Peyer's patch (tissue), 4 donors: ENCODE results near the gene TTYH2. TPM values are rescaled to one million over a fixed set of nuclear protein-coding genes. Genes with fewer than 3 reads are reported as not detected.

Experiments
- DNase-seq, 3 donors: peaks; one replicate each; pipeline ENCODE4 v3.0.0-alpha.2; 2017 to 2019
- H3K27ac ChIP-seq, 4 donors: fragments of 200-600 bp; sonication (generic); one replicate each; pipeline ENCODE4 v1.5.1; 2016 to 2019
- H3K27me3 ChIP-seq, 2 donors: fragments of 200-600 bp; sonication (generic); one replicate each; pipeline ENCODE4 v1.5.1; 2019
- H3K36me3 ChIP-seq, 3 donors: fragments of 200-600 bp; sonication (generic); one replicate each; pipeline ENCODE4 v1.5.1; 2016 to 2019
- H3K4me1 ChIP-seq, 4 donors: fragments of 200-600 bp; sonication (generic); one replicate each; pipeline ENCODE4 v1.5.1; 2016 to 2019
- H3K4me3 ChIP-seq, 4 donors: fragments of 200-600 bp; sonication (generic); 1 replicate in 3 of 4; 2 replicates in 1 of 4; pipeline ENCODE4 v1.5.1; 2016 to 2019; ENCODE audit warnings: mild to moderate bottlenecking in 1 of 4
- H3K9me3 ChIP-seq, 4 donors: fragments of 200-600 bp; sonication (generic); one replicate each; pipeline ENCODE4 v1.5.1; 2016 to 2019; ENCODE audit warnings: mild to moderate bottlenecking in 1 of 4
- POLR2A ChIP-seq, 2 donors: fragments of 450-650 bp; IDR thresholded peaks; one replicate each; pipeline ENCODE4 v1.5.1; 2017; ENCODE audit warnings: antibody characterized with exemption in 2 of 2, mild to moderate bottlenecking in 2 of 2, moderate library complexity in 2 of 2
- total RNA-seq, 4 donors: library from RNA; depleted of rRNA; stranded (reverse); fragments of >200 nt; gene quantifications; one replicate each; pipeline ENCODE4 v1.1.0, GENCODE V29; 2016
- TF ChIP-seq, protein P1 (sequence below), 6 experiments: fragments of 450-650 bp in 4 of 6; fragments of 200-600 bp in 2 of 6; sonication (generic) in 1 of 6; IDR thresholded peaks; one replicate each; pipeline ENCODE4 v1.5.1; 2017 to 2019; ENCODE audit warnings: antibody characterized with exemption in 6 of 6, mild to moderate bottlenecking in 3 of 6, moderate library complexity in 1 of 6

The TTYH2 gene
- total RNA-seq, 4 donors from 2014 or later = 1.2 to 24.8 (median 3.1) TPM

DNA sequence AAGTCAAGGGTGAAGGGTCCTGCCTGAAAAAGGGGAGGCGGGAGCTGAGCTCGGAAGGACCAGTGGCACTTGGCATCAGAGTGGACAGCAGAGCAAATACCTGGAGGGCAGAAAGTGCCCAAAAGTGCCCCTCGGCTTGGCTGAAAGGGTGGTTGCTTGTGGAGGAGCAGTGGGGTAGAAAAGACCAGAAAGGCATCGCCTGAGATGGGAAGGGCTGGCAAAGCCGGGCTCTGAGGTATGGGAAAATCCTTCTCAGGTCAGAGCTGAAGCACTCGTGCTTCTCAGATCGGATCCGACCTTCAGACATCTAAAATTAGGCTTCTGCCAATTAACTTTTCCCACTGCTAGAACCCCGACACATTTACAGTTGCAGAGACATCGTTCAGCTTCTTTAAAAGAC, 11.4 kb upstream of the TTYH2 start:
- TF ChIP-seq, protein P1, sequence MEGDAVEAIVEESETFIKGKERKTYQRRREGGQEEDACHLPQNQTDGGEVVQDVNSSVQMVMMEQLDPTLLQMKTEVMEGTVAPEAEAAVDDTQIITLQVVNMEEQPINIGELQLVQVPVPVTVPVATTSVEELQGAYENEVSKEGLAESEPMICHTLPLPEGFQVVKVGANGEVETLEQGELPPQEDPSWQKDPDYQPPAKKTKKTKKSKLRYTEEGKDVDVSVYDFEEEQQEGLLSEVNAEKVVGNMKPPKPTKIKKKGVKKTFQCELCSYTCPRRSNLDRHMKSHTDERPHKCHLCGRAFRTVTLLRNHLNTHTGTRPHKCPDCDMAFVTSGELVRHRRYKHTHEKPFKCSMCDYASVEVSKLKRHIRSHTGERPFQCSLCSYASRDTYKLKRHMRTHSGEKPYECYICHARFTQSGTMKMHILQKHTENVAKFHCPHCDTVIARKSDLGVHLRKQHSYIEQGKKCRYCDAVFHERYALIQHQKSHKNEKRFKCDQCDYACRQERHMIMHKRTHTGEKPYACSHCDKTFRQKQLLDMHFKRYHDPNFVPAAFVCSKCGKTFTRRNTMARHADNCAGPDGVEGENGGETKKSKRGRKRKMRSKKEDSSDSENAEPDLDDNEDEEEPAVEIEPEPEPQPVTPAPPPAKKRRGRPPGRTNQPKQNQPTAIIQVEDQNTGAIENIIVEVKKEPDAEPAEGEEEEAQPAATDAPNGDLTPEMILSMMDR (IDR thresholded peaks at IDR 0.05) = no peak
- no peak for TF ChIP-seq POLR2A (IDR thresholded peaks at IDR 0.05)
- H3K4me3 ChIP-seq = no peak overlapping the region
- H3K9me3 ChIP-seq = no peaks in the 10 kb centered on the region
- H3K27ac ChIP-seq = no peak overlapping the region
- no peak for DNase-seq
- no peaks in the 10 kb centered on the region for H3K27me3 ChIP-seq
- peaks cover 0 to 14% (median 0%) of the 10 kb centered on the region in 3 donors for H3K36me3 ChIP-seq
- H3K4me1 ChIP-seq = peaks cover 0 to 54% (median 17%) of the 10 kb centered on the region in 4 donors

DNA sequence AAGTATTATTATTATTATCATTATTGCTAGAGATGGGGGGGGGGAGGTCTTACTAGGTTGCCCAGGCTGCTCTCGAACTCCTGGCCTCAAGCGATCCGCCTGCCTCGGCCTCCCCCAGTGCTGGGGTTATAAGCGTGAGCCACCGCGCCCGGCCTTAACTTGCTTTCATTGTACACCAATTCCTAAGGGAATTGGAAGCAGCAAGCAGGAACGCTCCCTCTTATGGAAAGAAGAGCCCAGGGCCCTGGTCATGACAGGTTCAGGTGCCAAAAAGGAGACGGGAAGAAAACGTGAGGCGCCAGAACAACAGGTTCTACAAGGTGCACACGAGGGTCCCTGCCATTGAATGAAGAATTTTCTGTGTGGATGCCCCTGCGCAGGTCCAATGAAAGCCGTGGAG, 10.4 kb upstream of the TTYH2 start:
- DNase-seq = no peak
- peaks cover 0 to 63% (median 17%) of the 10 kb centered on the region in 4 donors for H3K4me1 ChIP-seq
- no peaks in the 10 kb centered on the region for H3K27me3 ChIP-seq
- no peaks in the 10 kb centered on the region for H3K9me3 ChIP-seq
- peak overlapping the region in 2 of 4 donors; percentile 90 to 91 for H3K4me3 ChIP-seq
- TF ChIP-seq POLR2A (IDR thresholded peaks at IDR 0.05) = no peak
- TF ChIP-seq, protein P1 (IDR thresholded peaks at IDR 0.05) = no peak
- no peak overlapping the region for H3K27ac ChIP-seq
- peaks cover 0 to 23% (median 0%) of the 10 kb centered on the region in 3 donors for H3K36me3 ChIP-seq

DNA sequence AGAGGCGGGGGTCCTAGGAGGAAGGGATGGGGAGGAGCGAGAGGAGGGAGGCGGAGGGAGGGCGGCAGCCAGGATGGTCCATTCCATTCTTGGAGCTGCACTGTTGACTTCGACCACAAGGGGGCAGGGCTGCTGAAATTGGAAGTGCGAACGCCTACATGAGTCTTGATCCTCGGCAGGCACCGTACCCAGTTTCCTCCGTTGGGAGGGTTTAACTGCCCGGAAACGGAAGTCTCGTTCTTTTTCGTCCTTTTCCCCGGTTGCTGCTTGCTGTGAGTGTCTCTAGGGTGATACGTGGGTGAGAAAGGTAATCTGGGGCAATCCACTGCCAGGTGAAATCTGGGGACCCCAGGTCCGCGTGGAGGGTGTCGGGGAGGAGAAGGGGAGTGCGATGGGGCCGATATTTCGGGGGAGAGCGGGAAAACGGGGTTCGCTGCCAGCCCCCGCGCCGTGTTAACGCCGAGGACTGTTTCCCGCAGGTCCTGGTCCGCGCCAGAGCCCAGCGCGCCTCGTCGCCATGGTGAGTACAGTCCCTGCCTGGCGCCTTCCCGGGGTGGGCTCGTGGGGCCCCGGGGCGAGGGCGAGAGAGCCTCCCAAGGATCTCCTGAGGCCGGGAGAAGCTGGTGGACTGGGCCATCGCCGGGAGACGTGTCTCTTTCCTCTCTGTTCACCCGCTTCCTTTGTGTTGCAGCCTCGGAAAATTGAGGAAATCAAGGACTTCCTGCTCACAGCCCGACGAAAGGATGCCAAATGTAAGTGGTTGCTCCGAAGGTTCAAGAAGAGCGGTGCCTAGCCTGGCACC, 9.7 kb upstream of the TTYH2 start, which contains the start of gene RPL38:
RPL38 (plus strand) TSS at position 240 of the 802 bp plus-strand sequence; CDS start at position 518, 278 bp downstream.
- Histone ChIP-seq H3K4me1 (peaks cover 0 to 67% (median 17%) of the 10 kb centered on the region in 4 donors), H3K4me3 (peak within 1 kb of the TSS; percentile 77 to 92 (median 90)), H3K27ac (peak within 1 kb of the TSS; percentile 76 to 88 (median 84)), H3K9me3 (no peaks in the 10 kb centered on the region), H3K36me3 (peaks cover 0 to 30% (median 0%) of the 10 kb centered on the region in 3 donors), H3K27me3 (no peaks in the 10 kb centered on the region)
- peak; percentile 93 to 98 (median 97) for DNase-seq
- peak; percentile 67 to 87 for TF ChIP-seq POLR2A (IDR thresholded peaks at IDR 0.05)
- TF ChIP-seq, protein P1 (IDR thresholded peaks at IDR 0.05) = peak; percentile 95 to 100 (median 97)

DNA sequence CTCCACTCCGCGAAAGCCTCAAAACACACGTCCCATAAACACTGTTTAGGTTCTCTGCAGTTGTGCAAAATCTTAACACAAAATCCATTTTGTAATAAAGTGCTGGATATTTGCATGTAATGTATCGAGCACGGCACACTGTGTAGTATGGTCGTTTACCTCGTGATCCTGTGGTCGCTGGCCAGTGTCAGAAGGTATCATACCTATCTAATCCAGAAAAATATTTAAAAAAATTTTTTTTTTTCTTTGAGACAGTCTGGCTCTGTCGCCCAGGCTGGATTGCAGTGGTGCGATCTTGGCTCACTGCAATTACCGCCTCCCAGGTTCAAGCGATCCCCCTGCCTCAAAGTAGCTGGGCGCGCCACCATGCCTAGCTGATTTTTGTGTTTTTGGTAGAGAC, 8.9 kb upstream of the TTYH2 start:
- DNase-seq = no peak
- no peaks in the 10 kb centered on the region for H3K9me3 ChIP-seq
- peak overlapping the region; percentile 76 to 88 (median 84) for H3K27ac ChIP-seq
- peaks cover 0 to 37% (median 0%) of the 10 kb centered on the region in 3 donors for H3K36me3 ChIP-seq
- H3K4me1 ChIP-seq = peaks cover 0 to 64% (median 16%) of the 10 kb centered on the region in 4 donors
- TF ChIP-seq POLR2A (IDR thresholded peaks at IDR 0.05) = no peak
- TF ChIP-seq, protein P1 (IDR thresholded peaks at IDR 0.05) = no peak
- H3K4me3 ChIP-seq = peak overlapping the region; percentile 77 to 92 (median 90)
- H3K27me3 ChIP-seq = no peaks in the 10 kb centered on the region

DNA sequence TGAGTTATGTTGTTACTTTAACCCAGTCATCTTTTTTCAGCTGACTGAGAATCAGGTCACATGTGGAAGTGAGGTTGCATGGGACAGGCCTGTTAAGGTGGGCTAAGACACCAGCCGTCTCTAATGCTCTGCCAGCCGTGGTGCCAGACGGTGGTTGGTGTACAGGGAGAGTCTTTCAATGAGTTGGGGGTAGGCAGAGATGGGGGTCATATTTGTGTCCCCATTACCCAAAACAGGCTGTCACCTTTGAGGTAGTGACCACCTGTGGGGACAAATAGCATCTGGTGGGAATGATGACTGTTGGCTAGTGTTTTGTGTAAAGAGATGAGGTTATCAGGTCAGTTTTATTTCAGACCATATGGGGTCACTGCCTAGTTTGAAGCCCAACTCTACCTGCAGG, 8.1 kb upstream of the TTYH2 start:
- Histone ChIP-seq H3K27ac (no peak overlapping the region), H3K9me3 (no peaks in the 10 kb centered on the region), H3K36me3 (peaks cover 0 to 44% (median 0%) of the 10 kb centered on the region in 3 donors), H3K27me3 (no peaks in the 10 kb centered on the region), H3K4me1 (peaks cover 0 to 58% (median 14%) of the 10 kb centered on the region in 4 donors), H3K4me3 (no peak overlapping the region)
- no peak for DNase-seq
- TF ChIP-seq, protein P1 (IDR thresholded peaks at IDR 0.05) = no peak
- TF ChIP-seq POLR2A (IDR thresholded peaks at IDR 0.05) = no peak
